Measurements from ENCODE around the gene PIK3R1. TPM values are rescaled to one million over a fixed set of nuclear protein-coding genes. Genes with fewer than 3 reads are reported as not detected.

PIK3R1 gene
- total and polyA plus RNA-seq, 10 of the 15 experiments (the other 5 are each of a cell fraction or from before 2014, with no cell fraction given), result 7.8 to 38.4 (median 15.7) TPM

DNA sequence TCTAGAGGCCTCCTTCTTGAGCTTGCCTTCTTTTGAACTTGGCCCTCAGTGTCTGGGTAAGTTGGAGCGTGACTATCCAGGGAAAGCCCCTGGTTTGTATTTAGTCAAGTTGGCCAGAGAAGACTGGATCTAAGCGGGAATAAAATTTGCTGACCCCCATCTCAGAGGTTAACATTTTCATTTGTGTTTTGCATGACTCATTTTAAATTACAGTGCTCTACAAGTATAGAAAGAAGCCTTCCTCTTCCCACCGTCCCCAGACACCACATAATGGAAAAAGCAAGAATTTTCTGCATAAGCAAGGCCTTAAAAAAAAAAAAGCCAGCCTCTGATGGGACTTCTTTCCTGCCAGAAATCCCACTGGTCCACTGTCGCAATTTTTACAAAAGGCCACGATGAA is 27.2 kb downstream of the PIK3R1 start:
- POLR2A ChIA-PET, result no interaction called here
- TF ChIP-seq RFX5 (IDR thresholded peaks at IDR 0.05; ENCODE audit: low read depth, low read length), result no peak
- TF ChIP-seq ATF3 (IDR thresholded peaks at IDR 0.05; ENCODE audit: borderline replicate concordance, extremely low read depth, low read depth, low read length), result no peak
- TF ChIP-seq TAF1 (IDR thresholded peaks at IDR 0.05; ENCODE audit: borderline replicate concordance, low read depth, low read length), result no peak
- TF ChIP-seq KDM1A (IDR thresholded peaks at IDR 0.05; ENCODE audit: borderline replicate concordance), result no peak
- no peak for TF ChIP-seq ATF2 (IDR thresholded peaks at IDR 0.05; ENCODE audit: low read length)
- no peak for TF ChIP-seq SREBF2 (IDR thresholded peaks at IDR 0.05; ENCODE audit: low read length)
- TF ChIP-seq CHD2 (IDR thresholded peaks at IDR 0.05; ENCODE audit: borderline replicate concordance, low read depth, low read length), result no peak
- no peak for TF ChIP-seq NR2C2 (IDR thresholded peaks at IDR 0.05; ENCODE audit: borderline replicate concordance, control insufficient read depth, insufficient read length, low read depth)
- TF ChIP-seq ZBED1 (IDR thresholded peaks at IDR 0.05; ENCODE audit: borderline replicate concordance), result no peak
- no peak for TF ChIP-seq CEBPB (IDR thresholded peaks at IDR 0.05; ENCODE audit: borderline replicate concordance in 1 of 2, low read depth in 2 of 2, low read length in 2 of 2)
- TF ChIP-seq RB1 (IDR thresholded peaks at IDR 0.05; ENCODE audit: borderline replicate concordance), result no peak
- TF ChIP-seq SUPT20H (IDR thresholded peaks at IDR 0.05; ENCODE audit: borderline replicate concordance, control insufficient read depth, low read depth, low read length), result no peak
- TF ChIP-seq SRF (IDR thresholded peaks at IDR 0.05; ENCODE audit: low read depth in 2 of 2, low read length in 2 of 2), result no peak
- TF ChIP-seq, protein P1, sequence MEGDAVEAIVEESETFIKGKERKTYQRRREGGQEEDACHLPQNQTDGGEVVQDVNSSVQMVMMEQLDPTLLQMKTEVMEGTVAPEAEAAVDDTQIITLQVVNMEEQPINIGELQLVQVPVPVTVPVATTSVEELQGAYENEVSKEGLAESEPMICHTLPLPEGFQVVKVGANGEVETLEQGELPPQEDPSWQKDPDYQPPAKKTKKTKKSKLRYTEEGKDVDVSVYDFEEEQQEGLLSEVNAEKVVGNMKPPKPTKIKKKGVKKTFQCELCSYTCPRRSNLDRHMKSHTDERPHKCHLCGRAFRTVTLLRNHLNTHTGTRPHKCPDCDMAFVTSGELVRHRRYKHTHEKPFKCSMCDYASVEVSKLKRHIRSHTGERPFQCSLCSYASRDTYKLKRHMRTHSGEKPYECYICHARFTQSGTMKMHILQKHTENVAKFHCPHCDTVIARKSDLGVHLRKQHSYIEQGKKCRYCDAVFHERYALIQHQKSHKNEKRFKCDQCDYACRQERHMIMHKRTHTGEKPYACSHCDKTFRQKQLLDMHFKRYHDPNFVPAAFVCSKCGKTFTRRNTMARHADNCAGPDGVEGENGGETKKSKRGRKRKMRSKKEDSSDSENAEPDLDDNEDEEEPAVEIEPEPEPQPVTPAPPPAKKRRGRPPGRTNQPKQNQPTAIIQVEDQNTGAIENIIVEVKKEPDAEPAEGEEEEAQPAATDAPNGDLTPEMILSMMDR (IDR thresholded peaks at IDR 0.05 in 2 of 3, conservative IDR thresholded peaks at IDR 0.05 in 1 of 3; ENCODE audit: control insufficient read depth in 2 of 3, extremely low read depth in 1 of 3, insufficient read depth in 1 of 3, low read depth in 3 of 3, low read length in 3 of 3), result no peak
- no peak for TF ChIP-seq FOXM1 (IDR thresholded peaks at IDR 0.05; ENCODE audit: low read depth, low read length)
- no peak for TF ChIP-seq WRNIP1 (IDR thresholded peaks at IDR 0.05; ENCODE audit: borderline replicate concordance, low read depth, low read length)

More for the DNA sequence above, 27.2 kb downstream of the PIK3R1 start:
- H3K27ac ChIP-seq (ENCODE audit: control insufficient read depth, insufficient read depth), result no peak overlapping the region
- no peak overlapping the region for H3K4me3 ChIP-seq
- 78% methylated on average over 5 of the region's 5 CpGs for WGBS (ENCODE audit: insufficient coverage, insufficient replicate concordance, low lambda C conversion rate, missing lambda C conversion rate)
- FAIRE-seq, result no peak
- ChIA-PET RAD21 (ENCODE audit: unreplicated experiment) (interaction anchor here (0.6 to 1.0 kb wide), 2 partner anchors 26 to 997 kb away, joined by 3 read pairs; no protein-coding TSS in a partner anchor), CTCF (interaction anchor here (1.0 to 1.5 kb wide), 2 partner anchors 23 to 996 kb away, joined by 3 to 4 read pairs; no protein-coding TSS in a partner anchor), SMC1A (ENCODE audit: uncharacterized antibody, unreplicated experiment) (interaction anchor here (0.7 kb wide), 1 partner anchor 26 kb away, joined by 3 read pairs; no protein-coding TSS in a partner anchor)
- H2AFZ ChIP-seq (ENCODE audit: control insufficient read depth, low read depth, low read length), result no peak overlapping the region
- no peaks in the 10 kb centered on the region for H3K27me3 ChIP-seq (replicated peaks in 1 of 2; ENCODE audit: control insufficient read depth in 2 of 2, insufficient read depth in 2 of 2, low read length in 1 of 2)
- H3K9ac ChIP-seq (ENCODE audit: control insufficient read depth, insufficient read depth, low read length), result no peak overlapping the region
- H3K4me2 ChIP-seq (ENCODE audit: control insufficient read depth, insufficient read depth), result no peak overlapping the region
- H3K36me3 ChIP-seq (ENCODE audit: control insufficient read depth in 2 of 2, insufficient read depth in 2 of 2, low read length in 1 of 2), result 0 out of 4 replicates have a peak, but pooled peaks cover 0 to 4% of the 10 kb centered on the region in 2 experiments
- ATAC-seq, result no peak
- no peaks in the 10 kb centered on the region for H3K9me3 ChIP-seq (replicated peaks; ENCODE audit: control insufficient read depth, insufficient read depth, low read length)
- intact Hi-C loops (cut with micrococcal nuclease; ENCODE audit: unreplicated experiment) (loop anchor here (5.0 kb wide), 1 partner anchor 170 kb away; no protein-coding TSS in a partner anchor), in situ Hi-C loops (cut with MboI) (no loop called here)
- H3K79me2 ChIP-seq (ENCODE audit: control insufficient read depth, insufficient read depth, low read length), result peaks cover 15% of the 10 kb centered on the region
- no TSS peak for BruUV-seq (replicated peaks)
- H4K20me1 ChIP-seq (ENCODE audit: control insufficient read depth, insufficient read depth), result no peaks in the 10 kb centered on the region
- H3K4me1 ChIP-seq (ENCODE audit: control insufficient read depth, insufficient read depth, low read length), result peaks cover 19% of the 10 kb centered on the region; the same call in 1 of the 2 replicates
- no peak for DNase-seq (ENCODE audit: low read depth, low spot score)

Data from GM12878 (cell line).